ENCODE data around the gene SLC22A7. TPM values are rescaled to one million over a fixed set of nuclear protein-coding genes. Genes with fewer than 3 reads are reported as not detected.
"Not testable (repeated sequence)": the region's sequence is repeated elsewhere in the genome, so short reads cannot be mapped to it uniquely, and the experiment has no call there.

Gene SLC22A7
- total RNA-seq, 1 donor from 2014 or later, result 1.8 TPM

DNA sequence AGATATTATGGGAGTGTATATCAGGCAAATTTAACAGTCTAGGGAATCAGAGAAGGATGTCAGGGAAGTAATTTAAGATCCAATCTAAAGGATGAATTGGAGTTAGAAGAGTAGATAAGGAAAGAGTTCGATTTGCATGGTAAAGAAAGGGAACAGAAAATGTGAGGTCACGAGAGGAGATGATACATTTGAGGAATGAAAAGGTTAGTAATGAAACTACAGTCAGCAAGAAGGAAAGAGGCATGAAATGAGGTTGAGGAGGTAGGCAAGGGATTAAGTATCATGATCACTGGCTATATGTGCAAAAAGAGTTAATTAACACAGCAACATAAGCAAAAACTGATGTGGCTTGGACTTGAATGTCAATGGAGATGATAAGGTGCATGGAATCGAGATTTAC lies 49.0 kb downstream of the SLC22A7 start:
- peaks cover 40 to 77% of the 10 kb centered on the region in 2 donors for H3K36me3 ChIP-seq
- no peak overlapping the region for H3K27ac ChIP-seq
- H3K4me3 ChIP-seq, result no peak overlapping the region
- no peaks in the 10 kb centered on the region for H3K9me3 ChIP-seq
- DNase-seq (ENCODE audit: low spot score in 2 of 2), result no peak
- intact Hi-C loops (cut with DNase I), result no loop called here
- H3K27me3 ChIP-seq, result no peaks in the 10 kb centered on the region
- TF ChIP-seq, protein P1, sequence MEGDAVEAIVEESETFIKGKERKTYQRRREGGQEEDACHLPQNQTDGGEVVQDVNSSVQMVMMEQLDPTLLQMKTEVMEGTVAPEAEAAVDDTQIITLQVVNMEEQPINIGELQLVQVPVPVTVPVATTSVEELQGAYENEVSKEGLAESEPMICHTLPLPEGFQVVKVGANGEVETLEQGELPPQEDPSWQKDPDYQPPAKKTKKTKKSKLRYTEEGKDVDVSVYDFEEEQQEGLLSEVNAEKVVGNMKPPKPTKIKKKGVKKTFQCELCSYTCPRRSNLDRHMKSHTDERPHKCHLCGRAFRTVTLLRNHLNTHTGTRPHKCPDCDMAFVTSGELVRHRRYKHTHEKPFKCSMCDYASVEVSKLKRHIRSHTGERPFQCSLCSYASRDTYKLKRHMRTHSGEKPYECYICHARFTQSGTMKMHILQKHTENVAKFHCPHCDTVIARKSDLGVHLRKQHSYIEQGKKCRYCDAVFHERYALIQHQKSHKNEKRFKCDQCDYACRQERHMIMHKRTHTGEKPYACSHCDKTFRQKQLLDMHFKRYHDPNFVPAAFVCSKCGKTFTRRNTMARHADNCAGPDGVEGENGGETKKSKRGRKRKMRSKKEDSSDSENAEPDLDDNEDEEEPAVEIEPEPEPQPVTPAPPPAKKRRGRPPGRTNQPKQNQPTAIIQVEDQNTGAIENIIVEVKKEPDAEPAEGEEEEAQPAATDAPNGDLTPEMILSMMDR (IDR thresholded peaks at IDR 0.05), result no peak
- no peaks in the 10 kb centered on the region for H3K4me1 ChIP-seq

DNA sequence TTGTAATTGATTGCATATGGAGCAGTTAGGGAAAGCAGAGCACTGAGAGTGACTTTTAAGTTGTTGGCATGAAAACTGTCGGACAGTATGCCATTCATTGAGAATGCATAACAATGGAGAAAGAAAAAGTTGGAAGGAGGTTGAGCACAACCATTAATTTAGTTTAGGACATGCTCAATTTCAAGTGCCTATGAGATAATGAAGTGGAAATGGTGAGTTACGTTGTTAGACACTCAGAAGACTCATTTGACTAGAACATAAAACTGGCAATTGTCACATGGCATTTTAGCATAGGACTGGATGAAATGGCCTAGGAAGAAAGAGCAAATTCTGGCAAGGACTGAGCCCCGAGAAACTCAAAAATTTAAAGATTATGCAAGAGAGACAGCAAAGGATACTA lies 49.4 kb downstream of the SLC22A7 start:
- DNase-seq (ENCODE audit: low spot score in 2 of 2), result no peak
- intact Hi-C loops (cut with DNase I), result no loop called here
- Histone ChIP-seq H3K27ac (no peak overlapping the region), H3K4me1 (no peaks in the 10 kb centered on the region), H3K36me3 (peaks cover 38 to 77% of the 10 kb centered on the region in 2 donors), H3K4me3 (no peak overlapping the region), H3K27me3 (no peaks in the 10 kb centered on the region), H3K9me3 (no peaks in the 10 kb centered on the region)
- TF ChIP-seq, protein P1 (IDR thresholded peaks at IDR 0.05), result no peak

DNA sequence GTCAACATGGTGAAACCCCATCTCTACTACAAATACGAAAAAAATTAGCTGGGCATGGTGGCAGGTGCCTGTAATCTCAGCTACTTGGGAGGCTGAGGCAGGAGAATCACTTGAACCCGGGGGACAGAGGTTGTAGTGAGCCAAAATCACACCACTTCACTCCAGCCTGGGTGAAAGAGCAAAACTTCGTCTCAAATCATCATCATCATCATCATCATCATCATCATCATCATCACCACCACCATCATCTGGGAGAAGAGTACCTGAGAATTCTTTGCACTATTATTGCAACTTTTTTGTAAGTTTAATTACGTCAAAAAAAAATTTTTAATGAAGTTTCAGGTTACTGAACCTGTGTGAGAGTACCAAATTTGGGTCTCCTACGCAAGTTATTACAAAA lies 53.9 kb downstream of the SLC22A7 start:
- H3K36me3 ChIP-seq, result peaks cover 53 to 64% of the 10 kb centered on the region in 2 donors
- H3K4me3 ChIP-seq; DNase-seq (ENCODE audit: low spot score in 2 of 2); intact Hi-C loops (cut with DNase I); H3K4me1 ChIP-seq; H3K27ac ChIP-seq; H3K9me3 ChIP-seq; H3K27me3 ChIP-seq: not testable (repeated sequence)

Other genes starting within 250 kb of the SLC22A7 start
- 26.7 TPM for gene CUL7, start 244.4 kb upstream of the SLC22A7 start, total RNA-seq
- 42.3 TPM for gene MRPL2, start 238.8 kb upstream of the SLC22A7 start, total RNA-seq
- 17.8 TPM for gene KLC4, start 238.6 kb upstream of the SLC22A7 start, total RNA-seq
- gene PTK7, start 221.9 kb upstream of the SLC22A7 start, total RNA-seq, result 34.9 TPM
- 71.2 TPM for gene SRF, start 127.0 kb upstream of the SLC22A7 start, total RNA-seq
- 36.1 TPM for gene CUL9, start 116.1 kb upstream of the SLC22A7 start, total RNA-seq
- 39.1 TPM for gene DNPH1, start 68.8 kb upstream of the SLC22A7 start, total RNA-seq
- gene TTBK1, start 54.8 kb upstream of the SLC22A7 start, total RNA-seq, result not detected
- not detected for gene CRIP3, start 10.6 kb downstream of the SLC22A7 start, total RNA-seq
- 4.4 TPM for gene ZNF318, start 71.4 kb downstream of the SLC22A7 start, total RNA-seq
- gene ABCC10, start 129.3 kb downstream of the SLC22A7 start, total RNA-seq, result 4.6 TPM
- gene DLK2, start 157.3 kb downstream of the SLC22A7 start, total RNA-seq, result not detected
- gene TJAP1, start 179.3 kb downstream of the SLC22A7 start, total RNA-seq, result 71.6 TPM
- not detected for gene LRRC73, start 212.1 kb downstream of the SLC22A7 start, total RNA-seq
- gene YIPF3, start 218.7 kb downstream of the SLC22A7 start, total RNA-seq, result 71.4 TPM
- 51.5 TPM for gene POLR1C, start 218.8 kb downstream of the SLC22A7 start, total RNA-seq

All from ascending aorta (tissue), 2 donors.